Measurements from ENCODE around the gene KCNJ15. TPM values are rescaled to one million over a fixed set of nuclear protein-coding genes. Genes with fewer than 3 reads are reported as not detected.

KCNJ15 gene
- total and polyA plus RNA-seq, 2 of the 4 experiments (the other 2 are of a cell fraction), result under 0.01 to 0.07 TPM

- TF ChIP-seq BHLHE40 (IDR thresholded peaks at IDR 0.05; ENCODE audit: low read depth, low read length) (peak; percentile 69), RCOR1 (IDR thresholded peaks at IDR 0.05; ENCODE audit: insufficient replicate concordance, low read length) (no peak)
Observed at GRCh38 chr21:38289705-38290485, 33.1 kb downstream of the KCNJ15 start (continued).

- Histone ChIP-seq H3K56ac (ENCODE audit: extremely low read depth, insufficient read depth, low read length) (no peak overlapping the region), H3K9me3 (ENCODE audit: control insufficient read depth, insufficient read depth, low read length) (no peaks in the 10 kb centered on the region), H3K9ac (ENCODE audit: low read depth, low read length) (no peak overlapping the region), H4K8ac (ENCODE audit: low read depth in 2 of 2, low read length in 2 of 2) (no peak overlapping the region), H2AK9ac (replicated peaks; ENCODE audit: low read depth, low read length, poor library complexity) (no peak overlapping the region), H4K20me1 (ENCODE audit: insufficient read depth, low read length) (no peaks in the 10 kb centered on the region), H3K36me3 (ENCODE audit: control insufficient read depth, insufficient read depth, low read length) (no peaks in the 10 kb centered on the region), H2BK5ac (ENCODE audit: low read depth, low read length, poor library complexity, severe bottlenecking) (no peak overlapping the region), H2BK120ac (ENCODE audit: low read depth, low read length) (peak overlapping the region; percentile 45), H2AK5ac (ENCODE audit: low read depth, low read length) (peak overlapping the region; percentile 78; the same call in 1 of the 2 replicates), H3K14ac (replicated peaks; ENCODE audit: low read depth, low read length) (no peak overlapping the region), H3K4me1 (ENCODE audit: control insufficient read depth, insufficient read depth, low read length) (peaks cover 10% of the 10 kb centered on the region), H3K4ac (ENCODE audit: low read depth, low read length) (peak overlapping the region; percentile 56; the same call in 1 of the 2 replicates), H3K27ac (ENCODE audit: insufficient read depth, low read length) (no peak overlapping the region; the same call in 1 of the 2 replicates), H3K9me1 (ENCODE audit: insufficient read depth, low read length) (peaks cover 15% of the 10 kb centered on the region), H3K23ac (ENCODE audit: low read depth, low read length) (no peak overlapping the region), H3K4me3 (ENCODE audit: insufficient read depth, low read depth, low read length) (no peak overlapping the region), H4K91ac (ENCODE audit: insufficient read depth, low read depth, low read length) (peak overlapping the region; percentile 1; the same call in 1 of the 2 replicates), H2BK15ac (ENCODE audit: low read depth, low read length) (peak overlapping the region; percentile 76), H2AFZ (replicated peaks; ENCODE audit: low read length, poor library complexity) (no peak overlapping the region), H4K5ac (ENCODE audit: low read depth, low read length) (peak overlapping the region; percentile 25; the same call in 1 of the 2 replicates), H3K79me1 (ENCODE audit: low read depth in 1 of 2, low read length in 2 of 2) (no peaks in the 10 kb centered on the region), H3K4me2 (ENCODE audit: low read depth, low read length) (no peak overlapping the region), H3K27me3 (ENCODE audit: control insufficient read depth, insufficient read depth, low read length) (no peaks in the 10 kb centered on the region; the same call in 1 of the 2 replicates), H2BK20ac (ENCODE audit: low read depth, low read length) (peak overlapping the region; percentile 18; the same call in 1 of the 2 replicates), H3K18ac (ENCODE audit: low read depth, low read length) (peak overlapping the region; percentile 80; the same call in 1 of the 2 replicates)
- TF ChIP-seq USF2 (IDR thresholded peaks at IDR 0.05; ENCODE audit: low read depth, low read length), result no peak
- TF ChIP-seq CEBPB (IDR thresholded peaks at IDR 0.05; ENCODE audit: low read depth, low read length), result no peak
- TF ChIP-seq MXI1 (IDR thresholded peaks at IDR 0.05; ENCODE audit: borderline replicate concordance, low read depth, low read length), result no peak
- in situ Hi-C loops (cut with MboI; ENCODE audit: low sequenced_read_pairs), result no loop called here
- DNase-seq, result no peak
- BruUV-seq (replicated peaks), result no TSS peak
- no peak for ATAC-seq (ENCODE audit: low read depth)
- intact Hi-C loops (cut with micrococcal nuclease), result no loop called here
- dilution Hi-C loops (cut with HindIII; ENCODE audit: low sequenced_read_pairs, unreplicated experiment), result no loop called here
- no CpG with 5 or more reads among the region's 3 CpGs for WGBS, 2 experiments (ENCODE audit: extremely low coverage in 2 of 2, insufficient read length in 1 of 2)
- ChIA-PET POLR2A (ENCODE audit: unreplicated experiment) (no interaction called here), CTCF (no interaction called here)
Observed at GRCh38 chr21:38290809-38291208, 34.0 kb downstream of the KCNJ15 start.

Measured in IMR-90 (cell line).